ENCODE results near the gene CDC42EP3.

DNA sequence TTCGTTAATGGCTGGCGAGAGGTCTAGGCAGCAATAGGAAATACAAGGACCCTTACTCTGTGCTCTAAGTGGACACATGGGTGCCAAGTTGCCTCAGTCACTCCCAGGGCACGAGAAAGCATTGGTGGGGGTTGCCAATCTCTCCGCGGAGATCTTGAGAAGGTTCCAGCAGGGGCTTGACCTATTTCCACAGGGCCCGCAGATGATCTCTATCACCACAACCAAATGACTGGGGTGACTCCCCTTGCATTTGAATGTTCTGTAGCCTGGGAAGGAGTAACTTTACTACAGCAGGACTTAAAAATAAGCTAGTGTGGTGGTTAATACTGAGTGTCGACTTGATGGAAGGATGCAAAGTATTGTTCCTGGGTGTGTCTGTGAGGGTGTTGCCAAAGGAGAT lies 8.1 kb downstream of the CDC42EP3 start:
- TF ChIP-seq, protein P1, sequence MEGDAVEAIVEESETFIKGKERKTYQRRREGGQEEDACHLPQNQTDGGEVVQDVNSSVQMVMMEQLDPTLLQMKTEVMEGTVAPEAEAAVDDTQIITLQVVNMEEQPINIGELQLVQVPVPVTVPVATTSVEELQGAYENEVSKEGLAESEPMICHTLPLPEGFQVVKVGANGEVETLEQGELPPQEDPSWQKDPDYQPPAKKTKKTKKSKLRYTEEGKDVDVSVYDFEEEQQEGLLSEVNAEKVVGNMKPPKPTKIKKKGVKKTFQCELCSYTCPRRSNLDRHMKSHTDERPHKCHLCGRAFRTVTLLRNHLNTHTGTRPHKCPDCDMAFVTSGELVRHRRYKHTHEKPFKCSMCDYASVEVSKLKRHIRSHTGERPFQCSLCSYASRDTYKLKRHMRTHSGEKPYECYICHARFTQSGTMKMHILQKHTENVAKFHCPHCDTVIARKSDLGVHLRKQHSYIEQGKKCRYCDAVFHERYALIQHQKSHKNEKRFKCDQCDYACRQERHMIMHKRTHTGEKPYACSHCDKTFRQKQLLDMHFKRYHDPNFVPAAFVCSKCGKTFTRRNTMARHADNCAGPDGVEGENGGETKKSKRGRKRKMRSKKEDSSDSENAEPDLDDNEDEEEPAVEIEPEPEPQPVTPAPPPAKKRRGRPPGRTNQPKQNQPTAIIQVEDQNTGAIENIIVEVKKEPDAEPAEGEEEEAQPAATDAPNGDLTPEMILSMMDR (IDR thresholded peaks at IDR 0.05) = no peak
- no peak for TF ChIP-seq POLR2A (IDR thresholded peaks at IDR 0.05)

Data from esophagus squamous epithelium (tissue), 4 donors.